ENCODE measurements around the gene SMARCB1.
"Not testable (repeated sequence)": the region's sequence is repeated elsewhere in the genome, so short reads cannot be mapped to it uniquely, and the experiment has no call there.

SMARCB1 gene

DNA sequence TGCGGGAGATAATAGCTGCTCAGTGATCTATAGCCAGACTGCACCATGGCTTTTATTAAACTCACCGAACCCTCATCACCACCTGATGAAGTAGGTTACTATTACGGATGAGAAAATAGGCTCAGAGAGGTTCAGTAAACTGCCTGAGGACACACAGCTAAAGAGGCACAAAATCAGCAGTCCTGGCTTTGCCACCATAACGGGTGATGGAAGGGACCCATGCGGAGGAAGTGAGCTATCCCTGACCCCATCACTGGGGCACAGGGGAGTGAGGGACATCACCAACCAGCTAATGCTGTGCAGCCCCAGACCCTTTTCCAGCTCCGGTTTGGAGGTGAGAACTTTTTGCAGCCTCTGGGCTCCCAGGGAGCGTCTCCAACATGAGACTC, 59.3 kb downstream of the SMARCB1 start:
- no peak for DNase-seq (ENCODE audit: low read depth)

DNA sequence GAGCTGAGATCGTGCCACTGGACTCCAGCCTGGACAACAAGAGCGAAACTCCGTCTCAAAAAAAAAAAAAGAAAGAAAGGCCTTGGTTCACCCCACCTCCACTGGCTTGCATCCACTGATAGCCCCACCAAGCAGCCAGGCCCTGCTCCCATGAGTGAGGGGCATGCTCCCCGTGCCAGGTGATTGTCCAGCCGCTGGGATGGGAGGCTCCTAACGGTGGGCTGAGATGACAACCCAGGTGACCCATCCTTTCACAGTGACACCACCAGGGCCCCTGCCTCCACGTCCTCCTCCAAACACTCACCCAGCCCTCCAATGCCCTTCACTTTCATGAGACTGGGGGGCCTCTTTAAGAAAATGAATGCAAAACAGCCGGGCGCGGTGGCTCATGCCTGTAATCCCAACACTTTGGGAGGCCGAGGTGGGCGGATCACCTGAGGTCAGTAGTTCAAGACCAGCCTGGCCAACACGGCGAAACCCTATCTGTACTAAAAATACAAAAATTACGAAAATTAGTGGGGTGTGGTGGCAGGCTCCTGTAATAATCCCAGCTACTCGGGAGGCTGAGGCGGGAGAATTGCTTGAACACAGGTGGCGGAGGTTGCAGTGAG, 60.6 kb downstream of the SMARCB1 start:
- no peak for DNase-seq (ENCODE audit: low read depth)

- no peak for DNase-seq (ENCODE audit: low read depth)
These were observed 61.5 kb downstream of the SMARCB1 start for GRCh38 chr22:23847991-23848864.

GRCh38 chr22:23849009-23850006, 62.5 kb downstream of the SMARCB1 start:
- DNase-seq (ENCODE audit: low read depth): peak; percentile 78

- DNase-seq (ENCODE audit: low read depth): no peak
These were observed 63.4 kb downstream of the SMARCB1 start for GRCh38 chr22:23850136-23850611.

GRCh38 chr22:23856721-23857605, 70.2 kb downstream of the SMARCB1 start:
- no peak for DNase-seq (ENCODE audit: low read depth)

GRCh38 chr22:23857606-23858483, 71.1 kb downstream of the SMARCB1 start, which contains the start of gene SLC2A11:
Gene SLC2A11, plus strand, starts transcription at chr22:23857875. Its CDS starts 125 bp downstream, at chr22:23858000.
- peak; percentile 88 for DNase-seq (ENCODE audit: low read depth)

DNA sequence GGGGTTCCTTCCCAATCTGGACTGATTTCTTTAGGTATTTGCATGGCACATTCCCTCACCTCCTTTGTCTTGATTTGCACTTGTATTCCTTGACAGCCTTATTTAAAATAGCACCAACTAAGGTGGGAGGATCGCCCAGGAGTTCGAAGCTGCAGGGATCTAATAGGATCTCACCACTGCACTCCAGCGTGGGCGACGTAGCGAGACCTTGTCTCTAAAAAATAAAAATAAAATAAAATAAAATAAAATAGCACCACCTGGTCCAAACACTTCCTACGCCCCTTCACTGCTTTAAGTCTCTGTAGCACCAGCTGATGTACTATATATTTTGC, 71.7 kb downstream of the SMARCB1 start:
- no peak for DNase-seq (ENCODE audit: low read depth)

DNA sequence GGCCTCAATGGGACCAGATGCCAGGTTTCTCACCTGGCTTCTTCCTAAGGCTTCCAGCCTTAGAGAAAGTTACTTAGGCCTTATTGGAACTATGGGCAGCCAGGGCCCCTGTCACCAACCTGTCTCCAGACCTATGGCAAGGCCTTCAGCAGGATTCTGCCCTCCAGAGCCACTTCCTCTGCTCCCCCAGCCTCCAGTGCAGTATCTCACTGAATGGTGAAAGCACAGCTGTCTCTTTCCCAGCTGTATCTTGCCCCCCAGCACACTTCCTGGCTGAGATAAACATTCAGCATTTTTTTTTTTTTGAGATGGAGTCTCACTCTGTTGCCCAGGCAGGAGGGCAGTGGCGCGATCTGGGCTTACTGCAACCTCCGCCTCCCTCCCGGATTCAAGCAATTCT, 72.4 kb downstream of the SMARCB1 start:
- DNase-seq (ENCODE audit: low read depth): no peak

- DNase-seq (ENCODE audit: low read depth): not testable (repeated sequence)
These were observed 73.4 kb downstream of the SMARCB1 start for GRCh38 chr22:23860187-23860586.

- DNase-seq (ENCODE audit: low read depth): no peak
These were observed 75.3 kb downstream of the SMARCB1 start for GRCh38 chr22:23862103-23862502.

DNA sequence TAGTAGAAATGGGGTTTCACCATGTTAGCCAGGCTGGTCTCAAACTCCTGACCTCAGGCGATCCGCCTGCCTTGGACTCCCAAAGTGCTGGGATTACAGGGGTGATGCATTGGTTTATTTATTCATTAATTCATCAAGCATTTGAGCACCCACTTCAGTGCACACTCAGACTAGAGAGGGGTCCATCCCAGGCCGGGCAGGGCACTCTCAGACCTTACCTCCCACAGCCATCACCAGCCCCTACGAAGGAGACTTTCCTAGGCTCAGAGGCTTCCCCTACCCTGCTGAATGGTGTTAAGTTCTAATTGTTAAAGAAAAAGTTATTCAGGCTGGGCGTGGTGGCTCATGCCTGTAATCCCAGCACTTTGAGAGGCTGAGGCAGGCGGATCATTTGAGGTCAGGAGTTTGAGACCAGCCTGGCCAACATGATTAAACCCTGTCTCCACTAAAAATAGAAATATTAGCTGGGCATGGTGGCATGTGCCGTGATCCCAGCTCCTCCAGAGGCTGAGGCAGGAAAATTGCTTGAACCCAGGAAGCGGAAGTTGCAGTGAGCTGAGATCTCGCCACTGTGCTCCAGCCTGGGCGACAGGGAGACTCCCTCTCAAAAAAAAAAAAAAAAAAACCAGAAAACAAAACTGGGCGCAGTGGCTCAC, 77.9 kb downstream of the SMARCB1 start:
- not testable (repeated sequence) for DNase-seq (ENCODE audit: low read depth)

GRCh38 chr22:23868580-23868979, 81.8 kb downstream of the SMARCB1 start:
- DNase-seq (ENCODE audit: low read depth): no peak

- DNase-seq (ENCODE audit: low read depth): no peak
These were observed 88.1 kb downstream of the SMARCB1 start for GRCh38 chr22:23874871-23875270.

DNA sequence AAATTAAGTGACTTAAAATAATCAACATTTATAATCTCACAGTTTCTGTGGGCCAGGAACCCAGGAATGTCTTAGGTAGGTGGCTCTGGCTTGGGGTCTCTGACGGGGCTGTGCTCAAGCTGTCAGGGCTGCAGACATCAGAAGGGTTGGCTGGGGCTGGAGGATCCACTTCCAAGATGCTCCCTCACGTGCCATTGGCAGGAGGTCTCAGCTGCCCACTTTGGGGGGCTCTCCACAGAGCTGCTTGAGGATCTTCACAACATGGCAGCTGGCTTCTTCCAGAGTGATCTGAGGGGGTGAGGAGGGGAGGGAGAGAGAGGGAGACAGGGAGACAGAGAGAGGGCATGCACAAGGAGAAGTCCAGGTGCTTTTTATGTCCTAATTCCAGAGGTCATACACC, 89.0 kb downstream of the SMARCB1 start:
- DNase-seq (ENCODE audit: low read depth): no peak

DNA sequence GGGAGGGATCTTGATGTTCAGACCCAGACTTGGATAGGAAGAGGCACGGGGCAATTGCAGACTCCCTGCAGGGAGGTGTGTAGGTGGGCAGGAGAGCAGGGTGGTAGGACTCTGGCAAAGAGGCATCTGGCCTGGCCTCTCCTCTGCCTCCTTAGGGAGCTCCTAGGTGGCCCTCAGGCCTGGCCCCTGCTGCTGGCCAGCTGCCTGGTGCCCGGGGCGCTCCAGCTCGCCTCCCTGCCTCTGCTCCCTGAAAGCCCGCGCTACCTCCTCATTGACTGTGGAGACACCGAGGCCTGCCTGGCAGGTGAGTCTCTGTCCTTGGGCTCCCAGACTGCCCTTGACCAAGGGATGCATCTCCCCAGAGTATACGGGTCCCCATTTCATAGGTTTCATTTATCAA, 90.8 kb downstream of the SMARCB1 start:
- no peak for DNase-seq (ENCODE audit: low read depth)

DNA sequence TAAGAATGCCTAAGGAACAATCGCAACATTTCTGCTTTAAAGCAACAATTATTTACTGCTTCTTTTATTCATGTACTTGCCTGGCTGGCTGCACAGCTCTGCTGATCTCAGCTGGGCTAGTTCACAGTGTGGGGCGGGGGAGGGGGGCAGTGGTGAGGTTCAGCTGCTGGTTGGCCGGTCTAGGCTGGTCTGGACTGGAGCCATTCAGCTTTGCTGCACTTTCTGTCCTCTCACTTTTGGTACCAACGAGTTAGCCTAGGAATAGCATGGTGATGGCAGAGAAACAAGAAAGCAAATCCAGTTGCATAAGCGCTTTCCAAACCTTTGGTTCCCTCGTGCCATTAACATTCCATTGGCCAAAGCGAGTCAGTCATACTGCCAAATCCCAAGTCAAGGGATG, 91.5 kb downstream of the SMARCB1 start:
- no peak for DNase-seq (ENCODE audit: low read depth)

DNA sequence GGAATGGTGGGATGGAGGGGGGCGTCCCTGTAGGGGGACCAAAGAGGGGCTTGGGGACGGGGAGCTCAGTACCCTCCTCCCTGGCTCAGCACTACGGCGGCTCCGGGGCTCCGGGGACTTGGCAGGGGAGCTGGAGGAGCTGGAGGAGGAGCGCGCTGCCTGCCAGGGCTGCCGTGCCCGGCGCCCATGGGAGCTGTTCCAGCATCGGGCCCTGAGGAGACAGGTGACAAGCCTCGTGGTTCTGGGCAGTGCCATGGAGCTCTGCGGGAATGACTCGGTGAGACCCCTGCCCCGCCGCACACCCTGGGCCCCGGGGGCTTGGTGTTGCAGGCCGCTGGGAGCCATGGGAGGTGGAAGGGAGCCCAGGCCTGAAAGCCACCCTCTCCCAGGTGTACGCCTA, 95.6 kb downstream of the SMARCB1 start:
- DNase-seq (ENCODE audit: low read depth): no peak

- no peak for DNase-seq (ENCODE audit: low read depth)
These were observed 96.9 kb downstream of the SMARCB1 start for GRCh38 chr22:23883658-23884057.

DNA sequence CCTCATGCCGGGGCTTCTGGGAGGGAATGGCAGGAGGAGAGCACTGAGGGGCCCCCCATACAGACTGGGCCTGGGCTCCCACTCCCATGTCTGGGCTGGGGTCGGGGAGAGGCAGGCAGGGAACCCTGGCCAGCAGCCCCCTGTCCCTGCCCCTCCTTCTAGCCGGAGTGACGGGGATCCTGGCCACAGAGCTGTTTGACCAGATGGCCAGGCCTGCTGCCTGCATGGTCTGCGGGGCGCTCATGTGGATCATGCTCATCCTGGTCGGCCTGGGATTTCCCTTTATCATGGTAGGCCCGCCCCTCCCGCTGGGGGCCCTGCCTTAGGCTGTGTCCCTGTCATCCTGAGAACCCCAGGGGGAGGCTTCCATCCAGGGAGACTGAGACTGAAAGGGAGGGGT, 97.4 kb downstream of the SMARCB1 start:
- DNase-seq (ENCODE audit: low read depth): no peak
